ENCODE data around the gene SLC66A1.

The SLC66A1 gene

DNA sequence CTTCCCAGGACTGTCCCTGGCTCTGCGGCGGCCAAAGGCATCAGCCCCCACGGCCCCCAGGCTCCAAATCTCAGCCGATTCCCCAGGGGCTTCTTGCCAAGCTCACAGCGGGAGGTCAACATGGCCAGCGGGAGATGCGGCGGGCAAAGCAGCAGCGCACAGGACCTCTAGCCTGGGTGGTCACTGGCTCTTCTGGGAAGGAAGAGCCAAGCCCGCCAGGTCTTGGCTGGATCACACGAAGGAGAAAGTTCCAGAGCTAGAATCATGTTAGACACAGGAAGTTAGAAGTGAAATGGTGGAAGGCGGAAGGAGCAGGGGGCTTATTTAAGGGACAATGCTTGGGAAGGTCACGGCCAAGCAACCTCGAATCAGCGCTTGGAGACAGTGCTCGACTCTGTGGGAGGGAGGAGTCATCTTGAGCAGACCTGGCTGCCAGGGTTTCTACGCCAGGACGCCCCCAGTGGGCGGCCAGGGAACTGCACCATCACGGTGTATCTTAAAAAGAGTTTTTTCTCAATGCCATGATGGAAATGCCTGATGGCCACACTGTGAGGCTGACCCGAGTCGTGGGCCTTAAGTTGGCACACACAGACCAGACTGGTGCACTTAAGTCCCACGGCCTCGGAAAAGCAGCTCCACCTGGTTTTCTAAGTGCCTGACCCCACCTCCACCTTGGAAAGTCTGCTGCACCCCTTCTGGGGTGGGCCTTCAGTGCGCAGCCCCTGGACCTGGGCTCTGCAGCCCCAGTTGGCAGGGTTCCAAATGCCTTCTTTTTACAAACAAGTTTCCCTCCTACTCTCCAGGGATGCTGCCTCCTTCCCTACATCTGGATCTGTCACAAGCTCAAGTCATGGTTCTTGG is 29.3 kb downstream of the SLC66A1 start:
- no peak overlapping the region for H3K4me3 ChIP-seq (ENCODE audit: low read depth, low read length)
- DNase-seq (ENCODE audit: low read depth): peak; percentile 84
- TF ChIP-seq, protein P1, sequence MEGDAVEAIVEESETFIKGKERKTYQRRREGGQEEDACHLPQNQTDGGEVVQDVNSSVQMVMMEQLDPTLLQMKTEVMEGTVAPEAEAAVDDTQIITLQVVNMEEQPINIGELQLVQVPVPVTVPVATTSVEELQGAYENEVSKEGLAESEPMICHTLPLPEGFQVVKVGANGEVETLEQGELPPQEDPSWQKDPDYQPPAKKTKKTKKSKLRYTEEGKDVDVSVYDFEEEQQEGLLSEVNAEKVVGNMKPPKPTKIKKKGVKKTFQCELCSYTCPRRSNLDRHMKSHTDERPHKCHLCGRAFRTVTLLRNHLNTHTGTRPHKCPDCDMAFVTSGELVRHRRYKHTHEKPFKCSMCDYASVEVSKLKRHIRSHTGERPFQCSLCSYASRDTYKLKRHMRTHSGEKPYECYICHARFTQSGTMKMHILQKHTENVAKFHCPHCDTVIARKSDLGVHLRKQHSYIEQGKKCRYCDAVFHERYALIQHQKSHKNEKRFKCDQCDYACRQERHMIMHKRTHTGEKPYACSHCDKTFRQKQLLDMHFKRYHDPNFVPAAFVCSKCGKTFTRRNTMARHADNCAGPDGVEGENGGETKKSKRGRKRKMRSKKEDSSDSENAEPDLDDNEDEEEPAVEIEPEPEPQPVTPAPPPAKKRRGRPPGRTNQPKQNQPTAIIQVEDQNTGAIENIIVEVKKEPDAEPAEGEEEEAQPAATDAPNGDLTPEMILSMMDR (conservative IDR thresholded peaks at IDR 0.05; ENCODE audit: low read depth, low read length): peak; percentile 90

DNA sequence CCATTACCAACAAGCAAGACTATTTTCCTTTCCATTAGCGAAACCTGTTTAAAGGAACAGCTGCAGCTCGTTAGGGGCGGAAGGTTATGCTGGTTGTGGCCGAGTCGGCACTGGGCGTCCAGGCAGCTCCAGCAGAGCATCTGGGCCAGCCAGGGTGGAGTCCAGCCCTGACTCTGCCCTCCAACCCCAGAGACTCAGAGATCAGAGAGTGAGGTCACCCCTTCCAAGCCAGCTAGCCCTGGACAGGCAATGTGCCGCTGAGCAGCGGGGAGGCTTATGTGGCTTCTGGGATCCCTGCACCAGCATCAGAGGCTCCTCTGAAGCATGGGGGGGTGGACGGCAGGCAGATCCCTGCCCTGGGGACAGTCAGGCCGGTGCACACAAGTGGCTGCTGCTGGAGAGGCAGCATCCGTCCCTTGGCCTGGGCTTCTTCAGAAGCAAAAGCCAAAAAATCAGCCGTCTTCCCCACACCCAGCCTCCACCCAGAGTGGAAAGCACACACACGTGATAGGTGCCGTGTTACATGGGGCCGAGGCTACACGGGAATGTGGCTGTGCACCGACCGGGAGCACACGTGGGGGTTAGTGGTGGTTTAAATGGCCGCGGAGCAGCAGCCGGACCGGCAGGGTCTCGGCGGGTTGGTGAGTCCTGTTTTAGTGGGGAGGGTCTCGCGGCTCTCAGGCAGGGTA is 30.1 kb downstream of the SLC66A1 start:
- TF ChIP-seq, protein P1 (conservative IDR thresholded peaks at IDR 0.05; ENCODE audit: low read depth, low read length): no peak
- no peak for DNase-seq (ENCODE audit: low read depth)
- no peak overlapping the region for H3K4me3 ChIP-seq (ENCODE audit: low read depth, low read length)

DNA sequence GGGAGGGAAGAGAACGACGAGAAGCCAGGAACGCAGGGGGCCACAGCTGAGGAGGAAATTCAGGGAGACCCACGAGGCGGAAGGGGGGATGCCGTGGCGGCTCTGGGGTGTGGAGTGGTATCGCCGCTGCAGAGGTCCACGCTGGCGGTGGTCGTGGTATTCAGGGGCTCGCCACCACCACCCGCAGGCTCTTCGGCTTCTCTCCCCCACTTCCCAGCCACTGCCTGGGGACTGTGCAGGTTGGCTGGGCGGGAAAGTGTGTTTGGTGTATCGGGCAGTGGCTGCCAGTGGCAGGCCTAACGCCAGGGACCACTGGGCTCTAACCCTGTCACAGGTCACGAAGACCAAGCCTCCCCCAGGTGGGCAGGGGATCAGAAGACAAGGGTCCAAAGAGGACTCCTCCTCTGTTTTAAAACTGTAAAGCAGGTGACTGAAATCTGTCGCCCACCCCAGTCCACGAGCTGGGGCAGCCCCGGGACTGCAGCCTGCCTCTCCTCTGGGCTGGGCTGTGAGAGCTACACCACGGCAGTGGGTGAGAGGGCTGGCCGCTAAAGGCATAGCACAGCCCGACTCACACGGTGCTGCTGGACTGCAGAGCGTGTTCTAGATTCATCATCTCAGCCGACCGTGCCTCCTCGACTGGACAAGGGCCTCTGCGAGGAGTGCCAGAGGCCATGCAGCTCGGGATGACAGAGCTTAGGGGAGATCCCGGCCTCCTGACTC is 30.9 kb downstream of the SLC66A1 start:
- TF ChIP-seq, protein P1 (conservative IDR thresholded peaks at IDR 0.05; ENCODE audit: low read depth, low read length): no peak
- H3K4me3 ChIP-seq (ENCODE audit: low read depth, low read length): no peak overlapping the region
- no peak for DNase-seq (ENCODE audit: low read depth)

DNA sequence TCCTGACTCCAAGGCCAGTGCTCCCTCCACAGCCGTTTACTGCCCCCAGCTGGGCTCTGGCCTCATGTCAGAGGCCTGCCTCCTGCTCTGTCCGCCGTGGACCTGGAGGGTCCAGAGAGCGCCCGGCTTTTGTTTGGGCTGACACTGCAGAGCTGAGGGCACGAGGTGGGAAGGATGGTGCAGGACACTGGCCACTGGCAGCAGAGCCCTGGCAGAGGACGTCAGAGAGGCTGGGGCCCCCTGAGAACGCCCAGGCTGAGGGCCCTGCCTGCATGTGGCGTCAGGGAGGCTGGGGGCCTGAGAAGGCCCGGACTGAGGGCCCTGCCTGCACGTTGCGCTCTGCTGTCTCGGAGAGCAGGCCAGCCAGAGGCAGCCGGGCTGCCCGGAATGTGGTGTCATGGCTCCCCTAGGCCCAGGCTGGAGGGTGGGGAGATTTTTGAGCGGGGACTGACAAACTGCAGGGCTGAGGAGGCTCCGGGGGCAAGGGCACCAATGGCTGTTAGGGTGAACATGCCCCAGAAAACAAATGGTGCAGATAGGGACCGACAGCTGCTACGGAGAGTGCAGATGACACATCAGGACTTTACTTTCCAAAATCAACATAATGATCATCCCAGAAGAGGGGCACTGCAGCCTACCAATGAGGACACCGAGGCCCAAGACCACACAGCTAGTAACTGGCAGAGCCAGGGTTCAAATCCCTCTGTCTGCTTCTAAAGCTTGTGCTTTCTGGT is 31.7 kb downstream of the SLC66A1 start:
- no peak for DNase-seq (ENCODE audit: low read depth)
- TF ChIP-seq, protein P1 (conservative IDR thresholded peaks at IDR 0.05; ENCODE audit: low read depth, low read length): no peak
- H3K4me3 ChIP-seq (ENCODE audit: low read depth, low read length): no peak overlapping the region

DNA sequence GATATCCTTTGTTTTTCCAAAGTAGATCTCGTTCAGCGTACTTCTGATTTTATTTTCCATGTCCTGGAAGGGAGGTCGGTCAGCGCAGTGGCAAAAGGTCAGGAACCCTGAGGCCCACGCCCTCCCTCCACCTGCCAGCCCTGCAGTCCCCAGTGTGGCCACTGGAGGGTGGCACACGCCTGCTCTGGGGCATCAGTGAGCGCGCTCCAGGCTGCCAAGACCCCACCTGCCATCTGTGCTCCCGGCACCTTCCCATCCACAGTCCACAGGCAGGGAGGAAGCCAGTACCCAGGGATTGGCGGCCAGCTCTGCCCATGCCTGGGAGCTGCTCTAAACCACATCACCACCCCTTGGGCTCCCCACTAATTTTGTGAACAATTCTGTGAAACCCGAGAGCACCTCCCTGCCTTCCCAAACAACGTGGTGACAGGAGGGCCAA is 32.3 kb downstream of the SLC66A1 start:
- TF ChIP-seq, protein P1 (conservative IDR thresholded peaks at IDR 0.05; ENCODE audit: low read depth, low read length): peak; percentile 85
- peak; percentile 43 for DNase-seq (ENCODE audit: low read depth)
- no peak overlapping the region for H3K4me3 ChIP-seq (ENCODE audit: low read depth, low read length)

DNA sequence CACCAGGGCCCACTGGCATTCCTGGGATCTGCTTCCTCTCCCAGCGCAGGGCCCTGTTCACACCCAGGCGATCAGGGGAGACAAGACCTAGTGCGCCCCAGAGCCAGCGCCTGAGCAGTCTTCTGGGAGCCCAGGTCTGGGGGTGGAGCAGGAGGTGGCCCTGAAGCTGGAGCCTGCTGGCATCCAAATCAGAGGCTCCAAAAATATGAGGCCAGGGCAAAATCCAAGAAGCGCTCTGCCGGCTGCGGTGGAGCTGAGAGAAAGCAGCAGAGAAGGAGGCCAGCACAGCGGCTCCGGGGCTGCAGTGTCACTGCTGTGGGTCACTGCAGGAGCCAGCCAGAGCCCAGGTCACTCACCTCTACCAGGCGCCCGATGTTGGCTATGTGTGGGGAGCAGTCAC is 32.7 kb downstream of the SLC66A1 start:
- DNase-seq (ENCODE audit: low read depth): no peak

More for the DNA sequence above, 32.7 kb downstream of the SLC66A1 start:
- no peak overlapping the region for H3K4me3 ChIP-seq (ENCODE audit: low read depth, low read length)
- TF ChIP-seq, protein P1 (conservative IDR thresholded peaks at IDR 0.05; ENCODE audit: low read depth, low read length): no peak

Data from choroid plexus epithelial cell (primary cell).